DLD1 (cell line): Measurements from ENCODE around the gene C1orf94.

Experiments used
- in situ Hi-C: cut with HindIII; loops from 2 replicates; pipeline ENCODE4 v1.10.0; 2017; ENCODE audit warnings: low sequenced_read_pairs

The C1orf94 gene

GRCh38 chr1:34250342-34250741, 73.6 kb downstream of the C1orf94 start:
- in situ Hi-C loops: no loop called here

- in situ Hi-C loops: no loop called here
Observed at GRCh38 chr1:34262023-34262853, 85.5 kb downstream of the C1orf94 start.

- in situ Hi-C loops: no loop called here
Observed at GRCh38 chr1:34262921-34263320, 86.2 kb downstream of the C1orf94 start.

- in situ Hi-C loops: no loop called here
Observed at GRCh38 chr1:34263406-34263805, 86.7 kb downstream of the C1orf94 start.

- in situ Hi-C loops: no loop called here
Observed at GRCh38 chr1:34265396-34265795, 88.7 kb downstream of the C1orf94 start.

GRCh38 chr1:34266127-34266951, 89.6 kb downstream of the C1orf94 start:
- in situ Hi-C loops: no loop called here

- in situ Hi-C loops: no loop called here
Observed at GRCh38 chr1:34267326-34267725, 90.6 kb downstream of the C1orf94 start.

- in situ Hi-C loops: no loop called here
Observed at GRCh38 chr1:34268311-34268954, 91.7 kb downstream of the C1orf94 start.
